GM19438 (cell line): ENCODE measurements around the gene DENND5B.
"Not testable (repeated sequence)": the region's sequence is repeated elsewhere in the genome, so short reads cannot be mapped to it uniquely, and the experiment has no call there.

Experiments used
- ATAC-seq: cut with Tn5 transposase; IDR thresholded peaks from one replicate; pipeline ENCODE4 v1.9.1; 2021; ENCODE audit warnings: low read depth; ENCODE audit not compliant: unreplicated experiment

The DENND5B gene

DNA sequence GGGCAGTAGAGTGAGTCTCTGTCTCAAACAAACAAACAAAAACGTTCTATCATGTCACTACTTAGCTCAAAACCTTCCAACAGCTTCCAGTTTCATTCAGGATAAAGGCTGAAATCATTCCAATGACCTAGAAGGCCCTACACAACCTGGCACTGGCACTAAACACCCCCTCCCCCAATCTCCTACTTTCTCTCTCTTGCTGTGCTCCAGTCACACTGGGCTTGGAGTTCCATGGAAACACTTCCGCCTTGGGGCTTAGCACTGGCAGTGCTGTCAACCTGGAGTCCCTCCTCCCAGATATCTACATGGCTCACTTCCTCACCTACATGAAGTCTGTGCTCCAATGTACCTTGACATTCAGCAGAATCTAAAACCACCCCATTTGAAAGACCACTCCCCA, 199.9 kb downstream of the DENND5B start:
- ATAC-seq, result no peak

GRCh38 chr12:31388713-31389112, 202.2 kb downstream of the DENND5B start:
- ATAC-seq, result no peak

DNA sequence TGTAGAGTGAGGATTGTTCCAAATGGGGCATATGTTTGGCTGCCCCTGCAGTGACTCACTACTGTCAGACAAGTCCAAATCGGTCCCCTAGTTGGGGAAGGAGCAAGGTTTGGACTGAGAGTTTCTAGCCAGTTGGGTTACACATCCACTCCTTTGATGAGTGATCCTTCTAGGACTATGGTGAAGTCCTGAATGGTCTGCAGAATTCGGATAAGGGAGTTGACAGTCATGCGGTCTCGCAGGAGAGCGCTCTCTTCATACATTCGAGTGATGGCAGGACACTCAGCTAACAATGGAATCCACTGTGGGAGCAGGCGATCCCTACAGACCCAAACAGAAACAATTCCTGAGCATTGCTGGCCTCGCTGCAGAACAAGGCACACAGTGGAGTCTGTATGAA, 203.5 kb downstream of the DENND5B start:
- ATAC-seq, result no peak

DNA sequence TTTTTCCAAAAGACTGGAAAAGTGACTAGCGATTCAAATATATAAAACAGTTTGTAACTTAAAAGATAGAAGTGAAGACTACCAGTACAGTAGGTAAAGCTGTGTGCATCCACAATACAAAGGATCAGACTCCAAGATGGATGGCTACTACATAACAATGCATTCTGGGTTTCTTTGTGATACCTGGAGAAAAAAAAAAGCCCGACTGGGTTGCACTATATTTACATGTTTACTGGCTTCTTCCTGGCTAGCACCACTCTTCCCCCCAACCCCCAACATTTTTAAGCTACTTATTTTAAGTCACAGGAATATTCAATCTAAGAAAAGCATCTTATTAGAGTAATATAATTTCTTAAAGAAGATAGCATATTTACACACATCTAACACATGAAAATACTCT, 203.9 kb downstream of the DENND5B start:
- no peak for ATAC-seq

GRCh38 chr12:31386364-31386777, 204.6 kb downstream of the DENND5B start:
- no peak for ATAC-seq

DNA sequence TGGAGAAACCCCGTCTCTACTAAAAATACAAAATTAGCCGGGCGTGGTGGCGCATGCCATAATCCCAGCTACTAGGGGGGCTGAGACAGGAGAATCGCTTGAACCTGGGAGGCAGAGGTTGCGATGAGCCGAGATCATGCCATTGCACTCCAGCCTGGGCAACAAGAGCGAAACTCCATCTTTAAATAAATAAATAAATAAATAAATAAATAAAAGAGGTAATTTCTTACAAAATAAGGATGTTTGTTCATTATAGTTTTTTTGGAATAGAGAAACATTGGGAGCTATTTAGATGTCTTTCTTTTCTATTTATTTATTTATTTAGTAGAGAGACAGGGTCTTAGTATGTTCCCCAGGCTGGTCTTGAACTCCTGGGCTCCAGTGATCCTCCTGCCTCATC, 213.7 kb downstream of the DENND5B start:
- not testable (repeated sequence) for ATAC-seq

- not testable (repeated sequence) for ATAC-seq
Measured at GRCh38 chr12:31375422-31375821, 215.5 kb downstream of the DENND5B start.

- no peak for ATAC-seq
Measured at GRCh38 chr12:31371256-31371620, 219.7 kb downstream of the DENND5B start.

GRCh38 chr12:31370531-31371255, 220.2 kb downstream of the DENND5B start:
- no peak for ATAC-seq

- no peak for ATAC-seq
Measured at GRCh38 chr12:31369712-31370521, 221.0 kb downstream of the DENND5B start.

GRCh38 chr12:31368666-31369361, 222.1 kb downstream of the DENND5B start:
- no peak for ATAC-seq

- no peak for ATAC-seq
Measured at GRCh38 chr12:31366104-31366621, 224.8 kb downstream of the DENND5B start.

DNA sequence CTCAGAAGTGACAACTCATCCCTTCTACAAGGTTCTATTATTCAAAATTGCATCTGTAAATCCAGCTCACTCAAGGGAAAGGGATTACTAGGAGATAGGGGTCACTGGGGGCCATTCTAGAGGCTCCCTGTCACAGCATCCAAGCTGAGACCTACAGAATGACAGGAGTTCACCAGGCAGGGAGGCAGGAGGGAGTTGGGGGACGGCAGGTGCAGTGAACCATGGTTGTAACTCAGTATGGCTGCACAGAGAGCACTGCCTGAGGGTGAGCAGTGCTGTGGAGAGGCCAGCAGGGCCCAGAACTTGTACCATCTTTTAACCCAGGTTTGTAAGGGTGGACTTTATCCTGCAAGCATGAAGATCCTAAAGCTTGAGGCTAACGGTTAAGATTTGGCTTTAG, 227.1 kb downstream of the DENND5B start:
- no peak for ATAC-seq

- ATAC-seq, result no peak
Measured at GRCh38 chr12:31363416-31363809, 227.5 kb downstream of the DENND5B start.

DNA sequence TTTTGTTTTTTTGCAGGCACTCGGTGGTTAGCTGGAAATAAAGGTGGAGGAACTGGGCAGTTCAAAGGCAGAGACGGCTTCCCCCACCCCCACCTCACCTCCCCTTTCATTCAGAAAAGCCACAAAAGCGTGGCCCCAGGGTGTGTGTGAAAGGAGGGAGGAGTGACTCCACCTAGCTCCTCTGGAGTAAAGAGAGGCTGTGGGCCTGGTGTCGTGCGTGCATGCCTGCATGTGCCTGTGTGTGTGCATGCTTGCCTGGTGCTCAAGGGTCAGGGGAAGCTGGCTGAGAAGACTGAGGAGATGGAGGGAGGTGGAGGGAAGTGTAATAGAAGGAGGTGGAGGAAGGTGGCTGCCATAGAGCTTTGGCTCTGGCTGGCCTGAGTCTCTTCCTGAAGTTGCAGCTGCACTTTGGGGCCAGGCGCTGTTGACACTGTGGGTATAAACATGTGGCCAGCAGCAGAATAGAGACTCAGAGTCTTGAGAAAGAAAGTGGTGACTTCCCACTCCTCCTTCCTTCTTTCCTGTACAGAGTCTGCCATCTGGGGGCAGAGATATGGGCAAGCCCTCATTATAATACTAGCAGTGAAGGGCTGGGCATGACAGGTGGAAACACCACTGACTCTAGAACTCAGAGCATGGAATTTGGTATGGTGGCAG, 228.0 kb downstream of the DENND5B start:
- ATAC-seq, result peak; percentile 76

DNA sequence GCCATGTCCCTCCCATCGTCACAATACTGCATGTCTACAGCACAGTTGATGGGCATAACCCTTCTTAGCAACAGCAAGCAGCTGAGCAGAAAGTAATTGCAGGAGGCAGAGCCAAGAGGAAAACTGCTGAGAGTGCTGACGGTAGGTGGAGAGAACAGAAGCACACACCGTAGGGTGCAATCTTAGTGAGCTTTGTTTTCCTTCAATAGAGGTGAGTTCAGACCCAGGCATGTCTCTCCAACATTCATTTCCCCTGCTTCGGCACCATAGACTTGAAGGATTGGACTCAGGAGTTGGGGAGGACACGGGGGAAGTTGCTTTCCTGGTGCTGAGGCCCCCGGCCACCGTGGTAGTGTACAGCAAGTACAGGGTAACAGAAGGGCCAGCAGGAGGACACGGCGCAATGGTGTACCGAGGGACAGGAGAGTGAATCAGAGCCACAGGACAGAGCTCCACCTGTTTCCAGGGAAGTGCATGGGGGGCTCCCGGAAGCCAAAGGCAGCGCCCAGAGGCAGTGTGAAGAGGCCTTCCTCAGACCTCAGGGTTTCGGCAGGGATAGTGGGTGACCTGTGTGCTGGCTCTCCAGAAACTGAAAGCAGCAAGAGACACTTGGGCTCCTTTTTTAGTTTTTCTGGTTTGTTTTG, 228.7 kb downstream of the DENND5B start:
- peak; percentile 43 for ATAC-seq

DNA sequence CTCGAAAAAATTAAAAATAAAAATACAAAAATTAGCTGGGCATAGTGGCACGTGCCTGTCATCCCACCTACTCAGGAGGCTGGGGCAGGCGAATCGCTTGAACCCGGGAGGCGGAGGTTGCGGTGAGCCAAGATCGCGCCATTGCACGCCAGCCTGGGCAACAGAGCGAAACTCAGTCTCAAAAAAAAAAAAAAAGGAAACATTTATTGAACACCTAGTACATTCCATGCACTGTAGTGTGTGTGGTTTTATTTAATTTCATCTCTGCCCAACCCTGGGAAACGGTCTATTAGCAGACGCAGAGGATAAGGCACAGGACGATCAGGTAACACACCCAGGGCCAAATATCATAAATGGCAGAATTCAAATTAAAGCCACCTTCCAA, 229.2 kb downstream of the DENND5B start:
- no peak for ATAC-seq

- ATAC-seq, result no peak
Measured at GRCh38 chr12:31355747-31356107, 235.2 kb downstream of the DENND5B start.

GRCh38 chr12:31353750-31354708, 236.9 kb downstream of the DENND5B start:
- no peak for ATAC-seq
